ENCODE data around the gene SPATA1. TPM values are rescaled to one million over a fixed set of nuclear protein-coding genes. Genes with fewer than 3 reads are reported as not detected.

SPATA1 gene
- total and polyA plus RNA-seq, 2 of the 8 experiments (the other 6 are each of a cell fraction or from before 2014, with no cell fraction given), result 0.51 to 1.1 TPM

DNA sequence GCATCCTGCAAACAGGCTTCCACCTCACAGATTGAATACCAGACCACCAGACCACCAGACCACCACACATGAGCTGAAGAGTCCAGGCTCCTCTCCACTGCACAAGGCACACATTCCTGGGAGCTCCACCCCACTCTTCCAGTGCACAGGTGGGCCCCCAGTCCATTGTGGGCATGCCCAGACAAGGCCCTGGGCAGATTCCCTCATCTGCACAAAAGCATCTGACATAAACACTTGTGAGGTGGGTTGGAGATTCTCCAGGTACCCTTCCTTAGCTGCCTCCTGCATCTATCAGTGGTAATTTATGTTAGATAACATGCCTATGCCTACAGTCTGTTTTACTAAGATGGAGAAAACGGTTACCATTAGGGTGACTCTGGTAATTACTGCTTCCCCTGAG is 79.6 kb downstream of the SPATA1 start:
- H3K4me1 ChIP-seq (replicated peaks in 1 of 4; ENCODE audit: control insufficient read depth in 3 of 4, insufficient read depth in 4 of 4, low read length in 3 of 4), result peaks cover 3 to 13% (median 8%) of the 10 kb centered on the region in 4 experiments
- no peak overlapping the region for H3K56ac ChIP-seq (replicated peaks; ENCODE audit: insufficient read length, low read depth, low read length)
- no peak overlapping the region for H3K4me3 ChIP-seq (ENCODE audit: extremely low read depth in 1 of 4, insufficient read depth in 2 of 4, low read depth in 3 of 4, low read length in 4 of 4)
- H3K36me3 ChIP-seq (ENCODE audit: control insufficient read depth in 2 of 4, insufficient read depth in 4 of 4, low read length in 3 of 4), result no peaks in the 10 kb centered on the region
- no peak overlapping the region for H3K23ac ChIP-seq (ENCODE audit: insufficient read length)
- H3K18ac ChIP-seq (ENCODE audit: extremely low read depth, low read length), result no peak overlapping the region
- H3K4me2 ChIP-seq (ENCODE audit: insufficient read depth in 1 of 2, low read depth in 2 of 2, low read length in 2 of 2), result no peak overlapping the region
- WGBS, 2 experiments (ENCODE audit: extremely low coverage in 1 of 2, insufficient coverage in 1 of 2, insufficient read length in 1 of 2, insufficient replicate concordance in 2 of 2, low coverage in 1 of 2, low lambda C conversion rate in 2 of 2, missing lambda C conversion rate in 1 of 2), result 84% methylated on average over 1 of the region's 1 CpG; no CpG with 5 or more reads in 1 of the 2 experiments
- H3K79me1 ChIP-seq (ENCODE audit: low read depth, low read length), result no peaks in the 10 kb centered on the region
- H4K20me1 ChIP-seq (replicated peaks in 1 of 2; ENCODE audit: control insufficient read depth in 1 of 2, insufficient read depth in 2 of 2, low read length in 2 of 2), result no peaks in the 10 kb centered on the region
- H3K79me2 ChIP-seq (ENCODE audit: control insufficient read depth in 1 of 2, insufficient read depth in 2 of 2, low read length in 2 of 2), result no peaks in the 10 kb centered on the region
- no peak overlapping the region for H3K9ac ChIP-seq (replicated peaks in 1 of 4; ENCODE audit: extremely low read depth in 1 of 4, low read depth in 3 of 4, low read length in 3 of 4)
- H3K4ac ChIP-seq (replicated peaks; ENCODE audit: insufficient read length, low read depth, low read length), result peak overlapping the region; percentile 25
- H4K91ac ChIP-seq (replicated peaks; ENCODE audit: insufficient read length, low read length), result no peak overlapping the region
- no peaks in the 10 kb centered on the region for H3K9me3 ChIP-seq (ENCODE audit: insufficient read depth in 2 of 2, low read depth in 1 of 2, low read length in 1 of 2)
- ChIA-PET POLR2A (ENCODE audit: partially characterized antibody) (no interaction called here), CTCF (ENCODE audit: partially characterized antibody) (interaction anchor here (0.5 to 1.4 kb wide), 8 partner anchors 9 to 695 kb away, joined by 3 to 5 read pairs (median 3); no protein-coding TSS in a partner anchor)
- FAIRE-seq (no peak), DNase-seq (ENCODE audit: low read depth in 1 of 2, low spot score in 2 of 2) (no peak)
- peak overlapping the region; percentile 23; the same call in 1 of the 2 replicates for H2BK20ac ChIP-seq (ENCODE audit: low read length)
- H2BK12ac ChIP-seq (ENCODE audit: low read depth, low read length), result no peak overlapping the region; the same call in 1 of the 2 replicates
- H2AFZ ChIP-seq (ENCODE audit: low read length), result no peak overlapping the region; the same call in 1 of the 2 replicates
- H3K27me3 ChIP-seq (replicated peaks in 1 of 4; ENCODE audit: control insufficient read depth in 3 of 4, extremely low read depth in 1 of 4, insufficient read depth in 3 of 4, low read length in 3 of 4), result no peaks in the 10 kb centered on the region
- no peak overlapping the region for H3K27ac ChIP-seq (ENCODE audit: low read depth, low read length)
- no peaks in the 10 kb centered on the region for H3K23me2 ChIP-seq (ENCODE audit: low read depth, low read length)
- peak overlapping the region; percentile 45; the same call in 1 of the 2 replicates for H2BK5ac ChIP-seq (ENCODE audit: low read depth, low read length)
- no peak overlapping the region for H2BK15ac ChIP-seq (ENCODE audit: low read length)
- peak overlapping the region; percentile 2 for H2BK120ac ChIP-seq (replicated peaks; ENCODE audit: low read depth, low read length)
- H4K5ac ChIP-seq (ENCODE audit: insufficient read length, low read depth, low read length), result no peak overlapping the region
- H4K8ac ChIP-seq (ENCODE audit: extremely low read depth, insufficient read depth, low read length), result no peak overlapping the region
- H2AK5ac ChIP-seq (ENCODE audit: low read depth, low read length), result no peak overlapping the region
- H3K14ac ChIP-seq (ENCODE audit: insufficient read length), result no peak overlapping the region
- no peak for TF ChIP-seq ATF3 (IDR thresholded peaks at IDR 0.05; ENCODE audit: insufficient read depth, low read depth, low read length)
- TF ChIP-seq EP300 (IDR thresholded peaks at IDR 0.05; ENCODE audit: borderline replicate concordance in 1 of 2, low read depth in 2 of 2, low read length in 2 of 2), result no peak
- TF ChIP-seq NRF1 (IDR thresholded peaks at IDR 0.05; ENCODE audit: low read depth, low read length), result no peak
- no peak for TF ChIP-seq CBX5 (IDR thresholded peaks at IDR 0.05; ENCODE audit: low read depth, low read length)
- TF ChIP-seq BRCA1 (IDR thresholded peaks at IDR 0.05; ENCODE audit: low read depth, low read length), result no peak
- no peak for TF ChIP-seq KDM4A (IDR thresholded peaks at IDR 0.05; ENCODE audit: low read depth, low read length, severe bottlenecking)
- no peak for TF ChIP-seq CTBP2 (IDR thresholded peaks at IDR 0.05; ENCODE audit: borderline replicate concordance, insufficient read depth, insufficient read length, low read length)
- no peak for TF ChIP-seq HDAC2 (IDR thresholded peaks at IDR 0.05; ENCODE audit: borderline replicate concordance in 1 of 2, low read depth in 2 of 2, low read length in 2 of 2)
- no peak for TF ChIP-seq TEAD4 (IDR thresholded peaks at IDR 0.05; ENCODE audit: low read depth, low read length)
- TF ChIP-seq KDM5A (IDR thresholded peaks at IDR 0.05; ENCODE audit: low read length), result no peak
- no peak for TF ChIP-seq POLR2AphosphoS5 (IDR thresholded peaks at IDR 0.05; ENCODE audit: low read depth, low read length)
- TF ChIP-seq CEBPB (IDR thresholded peaks at IDR 0.05; ENCODE audit: low read depth, low read length), result no peak
- TF ChIP-seq GTF2F1 (IDR thresholded peaks at IDR 0.05; ENCODE audit: borderline replicate concordance, low read depth, low read length), result no peak
